Measurements from ENCODE around the gene RERE. TPM values are rescaled to one million over a fixed set of nuclear protein-coding genes. Genes with fewer than 3 reads are reported as not detected.

The RERE gene
- total RNA-seq, 2 donors from 2014 or later = 144 to 174 TPM

DNA sequence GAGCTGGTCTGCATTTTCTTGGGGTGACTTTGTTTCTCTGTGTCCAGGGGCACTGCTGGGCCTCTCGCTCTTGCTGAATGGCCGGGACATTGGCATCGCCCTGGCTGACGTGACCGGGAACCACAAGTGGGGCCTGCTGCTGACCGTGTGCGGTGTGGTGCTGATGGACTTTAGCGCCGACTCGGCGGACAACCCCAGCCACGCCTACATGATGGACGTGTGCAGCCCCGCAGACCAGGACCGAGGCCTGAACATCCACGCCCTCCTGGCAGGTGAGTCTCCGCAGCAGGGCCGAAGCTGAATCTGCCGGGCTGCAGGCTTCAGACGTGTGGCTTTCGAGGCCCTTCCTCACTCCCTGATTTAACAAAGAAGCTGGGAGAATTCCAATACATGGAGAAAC is 491.7 kb downstream of the RERE start:
- peaks cover 7 to 26% of the 10 kb centered on the region in 2 donors for H3K4me1 ChIP-seq (ENCODE audit: control insufficient read depth in 1 of 2, low read depth in 2 of 2)
- H3K9me3 ChIP-seq = no peaks in the 10 kb centered on the region
- TF ChIP-seq, protein P1, sequence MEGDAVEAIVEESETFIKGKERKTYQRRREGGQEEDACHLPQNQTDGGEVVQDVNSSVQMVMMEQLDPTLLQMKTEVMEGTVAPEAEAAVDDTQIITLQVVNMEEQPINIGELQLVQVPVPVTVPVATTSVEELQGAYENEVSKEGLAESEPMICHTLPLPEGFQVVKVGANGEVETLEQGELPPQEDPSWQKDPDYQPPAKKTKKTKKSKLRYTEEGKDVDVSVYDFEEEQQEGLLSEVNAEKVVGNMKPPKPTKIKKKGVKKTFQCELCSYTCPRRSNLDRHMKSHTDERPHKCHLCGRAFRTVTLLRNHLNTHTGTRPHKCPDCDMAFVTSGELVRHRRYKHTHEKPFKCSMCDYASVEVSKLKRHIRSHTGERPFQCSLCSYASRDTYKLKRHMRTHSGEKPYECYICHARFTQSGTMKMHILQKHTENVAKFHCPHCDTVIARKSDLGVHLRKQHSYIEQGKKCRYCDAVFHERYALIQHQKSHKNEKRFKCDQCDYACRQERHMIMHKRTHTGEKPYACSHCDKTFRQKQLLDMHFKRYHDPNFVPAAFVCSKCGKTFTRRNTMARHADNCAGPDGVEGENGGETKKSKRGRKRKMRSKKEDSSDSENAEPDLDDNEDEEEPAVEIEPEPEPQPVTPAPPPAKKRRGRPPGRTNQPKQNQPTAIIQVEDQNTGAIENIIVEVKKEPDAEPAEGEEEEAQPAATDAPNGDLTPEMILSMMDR (IDR thresholded peaks at IDR 0.05) = no peak
- no peaks in the 10 kb centered on the region for H3K36me3 ChIP-seq
- no peaks in the 10 kb centered on the region for H3K27me3 ChIP-seq (replicated peaks; ENCODE audit: insufficient read depth)
- no peak for ATAC-seq (ENCODE audit: insufficient number of reproducible peaks, low FRiP score, low read depth)
- no peak for DNase-seq (ENCODE audit: low spot score)
- H3K27ac ChIP-seq = no peak overlapping the region
- H3K4me3 ChIP-seq = no peak overlapping the region

DNA sequence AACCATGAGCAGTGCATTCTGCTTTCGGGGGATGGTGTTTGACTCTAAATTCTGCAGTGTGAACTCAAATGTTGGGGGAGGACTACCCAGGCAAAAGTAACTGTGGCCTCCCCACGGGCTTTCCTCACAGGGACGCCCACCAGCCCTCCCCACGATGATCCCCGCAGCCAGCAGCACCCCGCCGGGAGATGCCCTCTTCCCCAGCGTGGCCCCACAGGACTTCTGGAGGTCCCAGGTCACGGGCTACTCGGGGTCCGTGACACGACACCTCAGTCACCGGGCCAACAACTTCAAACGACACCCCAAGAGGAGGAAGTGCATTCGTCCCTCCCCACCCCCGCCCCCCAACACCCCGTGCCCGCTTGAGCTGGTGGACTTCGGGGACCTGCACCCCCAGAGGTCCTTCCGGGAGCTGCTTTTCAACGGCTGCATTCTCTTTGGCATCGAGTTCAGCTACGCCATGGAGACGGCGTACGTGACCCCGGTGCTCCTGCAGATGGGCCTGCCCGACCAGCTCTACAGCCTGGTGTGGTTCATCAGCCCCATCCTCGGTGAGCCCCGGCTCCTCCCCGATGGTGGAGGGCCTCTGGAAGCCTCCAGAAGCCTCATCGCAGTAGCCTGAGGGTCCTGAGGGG is 493.1 kb downstream of the RERE start:
- H3K27me3 ChIP-seq (replicated peaks; ENCODE audit: insufficient read depth) = no peaks in the 10 kb centered on the region
- no peaks in the 10 kb centered on the region for H3K36me3 ChIP-seq
- no peak for DNase-seq (ENCODE audit: low spot score)
- H3K4me1 ChIP-seq (ENCODE audit: control insufficient read depth in 1 of 2, low read depth in 2 of 2) = peaks cover 7 to 19% of the 10 kb centered on the region in 2 donors
- ATAC-seq (ENCODE audit: insufficient number of reproducible peaks, low FRiP score, low read depth) = no peak
- TF ChIP-seq, protein P1 (IDR thresholded peaks at IDR 0.05) = no peak
- H3K4me3 ChIP-seq = peak overlapping the region; percentile 39
- H3K27ac ChIP-seq = peak overlapping the region; percentile 25 to 68
- H3K9me3 ChIP-seq = no peaks in the 10 kb centered on the region

DNA sequence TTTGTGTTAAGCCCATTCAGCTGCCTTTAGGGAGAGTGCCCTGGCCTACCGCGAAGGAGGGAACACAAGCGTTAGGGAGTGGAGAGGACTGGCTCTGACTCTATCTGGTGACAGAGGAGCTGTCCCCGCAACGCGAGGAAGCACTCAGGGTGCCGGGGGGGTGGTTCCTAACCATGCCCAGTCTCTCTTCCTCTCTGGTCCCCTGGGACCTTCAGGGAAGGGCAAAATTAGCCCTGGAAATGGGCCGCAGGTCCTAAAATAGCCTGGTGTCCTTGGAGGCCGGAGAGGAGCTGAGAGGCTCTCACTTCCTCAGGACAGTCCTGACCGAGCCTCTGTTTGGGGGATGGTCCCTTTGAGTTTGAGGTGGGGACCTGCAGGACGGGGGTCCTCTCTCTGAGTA is 493.7 kb downstream of the RERE start:
- Histone ChIP-seq H3K27me3 (replicated peaks; ENCODE audit: insufficient read depth) (no peaks in the 10 kb centered on the region), H3K36me3 (no peaks in the 10 kb centered on the region), H3K4me3 (peak overlapping the region; percentile 39), H3K27ac (peak overlapping the region; percentile 25 to 68), H3K4me1 (ENCODE audit: control insufficient read depth in 1 of 2, low read depth in 2 of 2) (peaks cover 5 to 21% of the 10 kb centered on the region in 2 donors), H3K9me3 (no peaks in the 10 kb centered on the region)
- DNase-seq (ENCODE audit: low spot score) = no peak
- peak; percentile 48 for ATAC-seq (ENCODE audit: insufficient number of reproducible peaks, low FRiP score, low read depth)
- TF ChIP-seq, protein P1 (IDR thresholded peaks at IDR 0.05) = no peak

DNA sequence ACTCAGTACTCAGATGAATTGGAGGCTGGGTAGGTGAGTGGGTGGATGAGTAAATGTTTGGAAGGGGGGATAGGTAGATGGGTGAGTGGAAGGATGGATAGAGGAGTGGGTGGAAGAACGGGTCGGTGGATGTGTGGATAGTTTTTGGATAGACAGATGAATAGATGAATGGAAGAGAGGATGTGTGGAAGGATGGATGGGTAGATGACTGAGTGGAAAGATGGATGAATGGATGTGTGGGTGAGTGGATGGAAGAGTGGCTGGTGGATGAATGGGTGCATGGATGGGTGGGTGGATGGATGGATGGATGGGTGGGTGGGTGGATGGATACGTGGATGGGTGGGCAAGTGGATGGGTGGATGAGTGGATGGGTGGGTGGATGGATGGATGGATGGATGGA is 495.8 kb downstream of the RERE start:
- ATAC-seq (ENCODE audit: insufficient number of reproducible peaks, low FRiP score, low read depth) = no peak
- no peaks in the 10 kb centered on the region for H3K9me3 ChIP-seq
- H3K36me3 ChIP-seq = no peaks in the 10 kb centered on the region
- no peaks in the 10 kb centered on the region for H3K27me3 ChIP-seq (replicated peaks; ENCODE audit: insufficient read depth)
- DNase-seq (ENCODE audit: low spot score) = no peak
- peaks cover 6 to 31% of the 10 kb centered on the region in 2 donors for H3K4me1 ChIP-seq (ENCODE audit: control insufficient read depth in 1 of 2, low read depth in 2 of 2)
- TF ChIP-seq, protein P1 (IDR thresholded peaks at IDR 0.05) = no peak
- H3K27ac ChIP-seq = no peak overlapping the region
- no peak overlapping the region for H3K4me3 ChIP-seq

DNA sequence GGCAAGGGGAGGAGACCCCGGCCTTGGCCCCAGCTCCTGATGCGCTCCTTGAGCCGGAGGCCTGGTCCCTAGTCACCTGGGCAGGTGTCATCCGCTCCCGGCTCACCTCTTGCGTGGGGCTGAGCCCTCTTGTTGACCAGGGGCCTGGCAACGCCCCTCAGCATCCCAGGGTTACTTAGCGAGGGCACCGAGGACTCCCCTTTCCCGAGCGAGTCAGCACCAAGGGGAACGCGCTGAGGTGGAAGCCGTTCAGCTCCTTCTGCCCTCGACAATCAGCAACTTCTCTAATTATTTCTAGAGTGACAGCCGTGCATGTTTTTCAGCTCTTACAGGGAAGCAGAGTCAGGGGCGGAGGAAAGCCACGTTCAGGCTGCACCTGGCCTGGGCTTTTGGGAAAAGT is 499.0 kb downstream of the RERE start:
- TF ChIP-seq, protein P1 (IDR thresholded peaks at IDR 0.05) = peak; percentile 3
- H3K4me3 ChIP-seq = peak overlapping the region; percentile 80
- no peak for DNase-seq (ENCODE audit: low spot score)
- no peaks in the 10 kb centered on the region for H3K9me3 ChIP-seq
- no peak for ATAC-seq (ENCODE audit: insufficient number of reproducible peaks, low FRiP score, low read depth)
- H3K27me3 ChIP-seq (replicated peaks; ENCODE audit: insufficient read depth) = no peaks in the 10 kb centered on the region
- peaks cover 2 to 31% of the 10 kb centered on the region in 2 donors for H3K4me1 ChIP-seq (ENCODE audit: control insufficient read depth in 1 of 2, low read depth in 2 of 2)
- no peaks in the 10 kb centered on the region for H3K36me3 ChIP-seq
- H3K27ac ChIP-seq = peak overlapping the region; percentile 5 to 52
